NCI-H1694 (cell line): ENCODE results near the gene DNAJA4.

Source experiments
- DNase-seq: peaks from one replicate; lab custom pipeline; 2025; lab: John Stamatoyannopoulos, UW

DNAJA4 gene

DNA sequence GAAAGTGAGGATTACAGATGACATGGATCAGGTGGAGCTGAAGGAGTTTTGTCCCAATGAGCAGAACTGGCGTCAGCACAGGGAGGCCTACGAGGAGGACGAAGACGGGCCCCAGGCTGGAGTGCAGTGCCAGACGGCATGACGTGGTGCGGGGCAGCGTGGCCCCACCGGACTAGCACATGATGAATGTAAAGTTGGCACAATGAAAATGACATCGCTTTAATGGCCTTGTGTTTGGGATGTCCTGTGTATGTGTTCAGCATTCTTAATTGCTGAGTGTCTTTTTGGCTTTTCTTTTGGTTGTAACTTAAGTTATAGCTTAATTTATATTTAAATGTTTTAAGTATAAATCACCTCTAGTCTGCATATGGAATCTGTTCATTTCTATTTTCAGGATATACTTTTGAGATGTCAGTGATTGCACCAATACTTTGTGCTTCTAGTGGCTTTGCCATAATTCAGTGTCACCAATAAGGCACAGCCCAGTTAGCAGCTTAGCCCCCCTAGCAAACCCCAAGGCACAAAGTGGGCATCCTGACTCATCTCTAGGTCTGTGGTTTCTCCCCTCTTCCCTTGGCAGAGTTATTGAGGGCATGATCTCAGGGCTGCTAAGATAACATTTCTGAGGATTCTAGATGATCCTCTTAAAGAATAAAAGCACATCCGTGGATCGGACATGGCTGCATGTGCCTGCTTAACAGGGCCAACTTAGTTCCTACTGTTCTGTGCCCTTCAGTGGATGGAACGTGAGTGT lies 16.1 kb downstream of the DNAJA4 start:
- DNase-seq, result no peak

DNA sequence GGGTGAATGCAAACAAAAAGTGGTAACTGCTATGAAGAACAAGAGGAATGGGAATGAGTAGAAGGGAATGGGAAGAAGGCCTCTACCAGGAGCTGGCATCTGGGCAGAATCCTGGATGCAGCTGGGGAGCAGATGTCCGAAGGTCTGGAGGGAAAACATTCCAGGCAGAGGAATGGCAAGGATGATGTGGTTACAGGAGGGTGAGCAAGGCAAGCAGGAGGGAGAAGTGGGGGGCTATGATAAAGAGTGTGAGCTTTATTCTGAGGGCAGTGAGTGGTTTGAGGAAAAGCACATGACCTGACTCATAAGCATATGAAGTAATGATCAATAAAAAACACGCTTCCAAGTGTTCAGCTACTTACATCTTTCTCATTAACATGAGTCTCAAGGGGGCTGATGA lies 18.0 kb downstream of the DNAJA4 start:
- DNase-seq, result no peak

DNA sequence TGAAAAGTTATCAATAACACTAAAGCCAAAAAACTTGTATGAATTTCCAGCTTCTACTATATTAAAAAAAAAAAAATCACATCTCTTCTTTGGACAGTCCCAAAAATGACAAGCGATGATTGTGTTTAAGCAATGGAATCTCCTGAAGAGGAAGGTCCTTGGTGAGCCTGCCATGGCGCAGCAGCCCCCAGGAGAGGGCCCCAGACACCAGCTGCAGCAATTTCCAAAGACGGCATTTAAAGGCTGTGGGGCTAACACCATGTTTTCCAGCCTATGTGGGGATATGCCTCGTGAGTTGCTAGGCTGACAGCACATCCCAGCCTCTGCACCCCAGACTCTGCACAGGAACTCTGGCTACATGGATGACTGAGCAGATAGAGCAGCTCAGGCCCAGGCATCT lies 20.4 kb downstream of the DNAJA4 start:
- DNase-seq, result no peak

DNA sequence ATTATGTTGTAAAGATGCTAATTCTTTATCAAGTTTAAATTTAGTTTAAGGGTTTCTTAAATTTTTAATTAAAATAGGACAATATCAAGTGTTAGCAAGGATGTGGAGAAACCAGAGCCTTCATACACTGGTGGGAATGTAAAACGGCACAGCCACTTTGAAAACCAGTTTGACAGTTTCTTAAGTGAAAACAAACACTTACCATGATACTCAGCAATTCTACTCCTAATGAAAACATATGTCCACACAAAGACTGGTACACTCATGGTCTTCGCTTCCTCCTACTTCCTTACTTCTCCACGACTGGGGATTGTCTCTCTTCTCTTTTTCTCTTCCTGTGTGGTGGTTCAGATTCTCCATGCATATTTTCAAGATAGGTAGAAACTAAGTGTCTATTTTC lies 25.9 kb downstream of the DNAJA4 start:
- no peak for DNase-seq

DNA sequence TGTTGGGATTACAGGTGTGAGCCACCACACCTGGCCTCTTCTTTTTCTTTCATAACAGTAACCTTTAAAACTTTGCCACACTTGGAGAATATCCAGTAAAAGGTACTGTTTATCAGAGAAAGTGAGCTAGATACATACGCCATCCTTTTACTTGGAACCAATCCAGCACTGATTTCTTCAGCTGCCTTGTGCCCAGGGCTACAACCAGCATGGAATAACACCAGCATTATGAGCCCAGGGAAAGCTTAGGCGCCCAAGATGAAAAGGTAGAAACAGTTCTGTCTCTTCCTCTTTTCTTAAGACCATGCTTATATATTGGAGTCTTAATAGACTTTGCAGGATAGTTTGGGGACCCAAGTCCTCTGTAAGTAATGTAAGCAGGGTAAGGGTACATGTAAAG lies 26.7 kb downstream of the DNAJA4 start:
- no peak for DNase-seq

DNA sequence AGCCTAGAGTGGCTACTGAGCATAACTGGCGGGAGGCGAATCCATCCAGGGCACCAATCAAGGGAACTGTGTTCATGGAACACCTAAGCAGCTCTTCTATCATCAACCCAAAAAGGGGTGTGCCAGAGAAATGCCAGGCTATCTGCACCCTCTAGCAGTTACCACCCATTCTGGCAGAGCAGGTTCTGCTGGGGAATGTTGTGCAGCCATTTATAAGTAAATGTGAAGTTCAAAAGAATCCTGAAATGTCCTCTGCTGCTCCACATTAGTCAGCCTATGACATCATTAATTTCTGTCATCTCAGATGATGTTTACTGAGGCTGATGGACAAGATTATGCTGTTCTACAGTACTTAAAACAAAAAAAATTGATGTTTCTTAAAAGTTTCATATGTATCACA lies 27.3 kb downstream of the DNAJA4 start:
- no peak for DNase-seq

DNA sequence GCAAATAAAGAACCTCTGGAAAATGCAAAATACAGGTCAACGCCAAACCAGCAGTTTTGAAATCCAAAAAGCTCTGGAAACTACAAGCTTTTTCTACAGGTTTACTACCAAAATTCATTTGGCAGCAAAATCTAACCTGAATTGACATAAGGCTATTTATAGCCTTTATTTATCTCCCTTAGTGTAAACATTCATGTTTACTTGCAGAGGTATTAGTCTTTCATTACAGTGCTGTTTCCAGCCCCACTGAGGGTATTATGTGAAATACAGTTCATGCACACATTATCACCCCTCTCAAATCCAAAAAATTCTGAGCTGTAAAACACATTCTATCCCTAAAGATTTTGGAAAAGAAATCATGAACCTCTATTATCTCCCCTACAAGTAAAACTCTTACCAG lies 27.9 kb downstream of the DNAJA4 start:
- no peak for DNase-seq

DNA sequence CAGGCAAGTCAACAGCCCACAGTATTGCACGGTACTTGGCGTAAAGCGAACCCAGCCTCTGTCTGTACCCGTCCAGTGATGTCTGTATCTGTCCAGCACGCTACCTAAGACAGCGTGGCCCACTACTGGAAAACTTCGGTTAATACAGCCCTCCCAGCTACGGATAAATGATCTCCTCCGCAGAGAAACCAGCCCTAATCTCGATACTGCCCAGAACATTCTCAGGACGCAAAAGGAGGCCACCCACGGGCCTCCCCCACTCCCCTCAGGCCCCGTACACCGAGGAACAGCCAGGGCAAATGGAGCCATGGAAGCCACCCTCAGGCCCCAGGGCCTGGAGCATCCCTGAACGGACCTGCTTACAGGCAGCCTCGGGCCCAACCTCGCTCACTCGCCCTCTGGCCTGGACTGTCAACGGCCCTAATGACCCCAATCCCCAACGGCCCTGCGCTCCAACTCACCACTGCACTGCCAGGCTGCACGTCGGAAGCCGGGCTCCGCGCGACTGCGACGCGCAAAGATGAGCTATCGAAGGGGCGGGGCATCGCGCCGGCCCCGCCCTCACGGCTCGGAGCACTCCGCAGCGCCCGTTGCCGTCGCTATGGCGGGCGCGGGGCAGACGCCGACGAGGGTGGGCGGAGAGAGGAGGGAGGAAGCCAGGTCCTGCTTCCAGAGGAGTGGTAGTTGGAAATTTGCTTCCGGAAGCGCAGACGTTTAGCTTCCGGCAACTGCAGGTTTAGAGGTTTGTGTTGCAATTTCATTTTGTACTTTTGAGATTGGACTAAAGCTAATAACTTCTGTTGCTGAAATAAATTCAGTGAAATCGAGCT lies 35.0 kb downstream of the DNAJA4 start, which contains the start of gene SKIC8:
SKIC8 (minus strand) TSS at position 509 of the 830 bp plus-strand sequence. CDS start 3,923 bp downstream, outside the sequence.
- peak; percentile 80 for DNase-seq

DNA sequence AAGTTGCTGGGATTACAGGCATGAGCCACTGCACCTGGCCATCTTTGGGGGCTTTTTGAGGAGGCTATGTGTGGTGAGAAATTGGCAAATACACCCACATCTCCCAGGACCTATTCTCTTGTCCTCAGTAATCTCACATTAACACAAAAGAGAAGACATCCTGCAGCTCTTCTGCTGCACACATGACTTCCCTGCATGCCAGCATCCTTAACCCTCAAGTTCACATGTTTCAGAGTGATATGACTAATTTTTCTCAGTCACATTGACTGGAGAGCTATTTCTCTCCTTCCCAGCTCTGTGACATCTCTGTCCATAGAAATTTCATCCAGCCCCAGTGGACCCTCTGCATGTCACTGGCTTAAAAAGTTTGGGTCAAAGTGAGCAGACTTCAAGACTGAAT lies 37.0 kb downstream of the DNAJA4 start:
- DNase-seq, result no peak

DNA sequence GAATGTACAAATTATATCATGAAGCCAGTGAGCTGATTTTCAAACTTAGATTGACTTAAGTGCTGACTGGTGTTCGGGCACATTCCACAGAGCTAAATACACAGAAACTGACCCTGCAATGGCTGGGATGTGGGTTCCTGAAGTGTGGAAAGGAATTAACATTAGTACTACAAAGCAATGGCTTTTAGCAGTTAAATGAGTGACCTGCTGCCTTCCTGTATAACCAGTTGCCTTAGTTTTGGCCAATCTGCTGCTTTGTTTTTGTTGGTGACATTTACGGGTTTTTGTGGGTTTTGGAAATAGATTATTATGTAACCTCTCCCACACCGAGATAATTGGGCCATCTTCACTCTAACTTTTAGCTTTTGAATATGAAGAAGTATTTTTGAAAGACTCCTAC lies 37.5 kb downstream of the DNAJA4 start:
- no peak for DNase-seq

DNA sequence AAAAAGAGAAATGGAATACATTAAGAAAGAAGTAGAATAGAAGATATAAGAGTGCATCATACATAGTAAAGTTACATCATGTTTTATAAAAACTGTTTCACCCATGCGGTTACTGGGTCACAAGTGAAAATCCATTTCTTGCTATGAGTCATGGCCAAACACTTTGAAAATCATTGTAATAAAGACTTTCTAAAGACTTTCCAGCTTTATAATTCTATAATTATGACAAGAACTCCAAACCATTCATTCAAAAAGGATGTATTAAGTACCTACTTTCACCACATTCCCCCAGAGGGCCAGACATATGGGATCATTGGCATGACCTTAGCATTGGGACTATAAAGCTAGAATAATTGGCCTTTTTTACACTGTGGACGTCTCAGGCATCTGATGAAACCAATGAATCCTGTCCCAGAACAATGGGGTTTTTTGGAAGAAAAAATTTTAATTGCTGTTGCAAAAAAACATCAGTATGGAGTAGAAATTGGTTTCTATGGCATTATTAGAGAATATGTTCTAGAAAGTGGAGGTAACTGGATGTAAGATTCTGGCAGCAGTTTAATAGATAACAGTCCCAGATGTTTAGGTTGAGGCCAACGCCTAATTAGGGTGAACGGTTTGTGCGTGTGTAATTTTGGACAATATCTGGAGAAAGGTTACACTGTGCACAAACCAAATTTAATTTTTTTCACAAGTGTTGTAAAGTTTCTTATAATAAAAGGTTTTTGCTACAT lies 38.4 kb downstream of the DNAJA4 start:
- DNase-seq, result no peak

DNA sequence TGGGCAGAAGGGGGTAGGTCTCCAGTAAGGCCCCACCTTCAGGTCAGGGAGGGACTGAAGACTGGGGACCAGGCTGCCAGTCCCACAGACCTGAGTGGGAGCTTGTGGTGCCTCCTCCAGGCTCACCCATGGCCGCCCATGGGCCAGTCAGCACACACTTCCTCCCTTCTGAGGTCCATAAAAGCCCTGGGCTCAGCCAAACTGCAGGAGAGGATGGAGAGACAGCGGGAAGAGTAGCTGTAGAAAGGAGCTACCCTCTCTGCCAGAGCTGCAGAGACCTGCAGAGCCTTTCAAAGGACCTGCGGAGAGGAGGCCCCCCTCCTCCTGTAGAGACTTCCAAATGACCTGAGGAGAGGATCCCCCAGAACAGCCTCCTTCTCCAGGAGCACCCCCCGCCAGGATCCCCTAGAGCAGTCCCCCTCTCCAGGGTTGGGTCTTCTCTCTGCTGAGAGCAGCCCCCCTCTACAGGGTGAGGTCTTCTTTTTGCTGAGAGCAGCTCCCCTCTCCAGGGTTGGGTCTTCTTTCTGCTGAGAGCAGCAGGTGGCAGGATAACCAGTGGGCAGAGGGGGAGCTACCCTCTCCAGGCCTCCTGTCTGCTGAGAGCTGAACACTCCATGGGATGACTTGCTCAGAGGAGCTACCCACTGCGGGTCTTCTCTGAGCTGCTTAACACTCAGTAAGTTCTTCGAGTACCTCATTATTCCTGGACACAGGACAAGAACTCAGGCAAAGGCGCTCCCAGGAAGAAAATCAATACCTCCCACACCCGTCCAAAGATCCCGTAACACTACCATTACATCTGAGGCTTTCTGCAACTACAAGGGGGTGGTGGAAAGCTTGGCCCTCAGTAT lies 40.1 kb downstream of the DNAJA4 start:
- no peak for DNase-seq

DNA sequence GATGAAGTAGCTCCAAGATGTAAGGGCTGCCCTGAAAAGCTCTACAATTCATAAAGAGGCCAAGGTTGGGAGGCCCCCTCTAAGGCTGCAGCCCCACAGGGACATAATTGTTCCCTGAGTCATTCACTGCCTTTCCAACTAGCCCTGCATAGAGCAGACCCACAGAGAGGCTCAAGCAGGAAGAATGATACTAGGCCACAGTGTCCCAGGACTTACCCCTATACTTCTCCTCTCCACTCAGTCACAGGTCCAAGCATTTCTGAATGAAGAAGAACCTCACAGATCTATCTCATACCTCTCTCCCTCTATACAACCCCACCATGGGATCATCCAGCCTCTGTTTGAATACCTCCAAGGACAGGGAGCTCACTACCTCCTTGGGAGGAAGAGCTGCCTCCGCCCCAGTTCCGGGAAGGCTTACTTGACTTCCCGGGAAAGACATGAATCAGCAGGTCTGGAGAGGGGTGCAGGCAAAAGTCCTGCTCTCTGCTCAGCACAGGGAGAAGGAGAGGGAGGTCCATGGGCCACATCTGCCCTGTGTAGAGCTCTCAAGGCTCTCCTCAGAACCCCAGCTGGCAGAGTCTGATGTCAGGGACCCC lies 41.9 kb downstream of the DNAJA4 start:
- no peak for DNase-seq

DNA sequence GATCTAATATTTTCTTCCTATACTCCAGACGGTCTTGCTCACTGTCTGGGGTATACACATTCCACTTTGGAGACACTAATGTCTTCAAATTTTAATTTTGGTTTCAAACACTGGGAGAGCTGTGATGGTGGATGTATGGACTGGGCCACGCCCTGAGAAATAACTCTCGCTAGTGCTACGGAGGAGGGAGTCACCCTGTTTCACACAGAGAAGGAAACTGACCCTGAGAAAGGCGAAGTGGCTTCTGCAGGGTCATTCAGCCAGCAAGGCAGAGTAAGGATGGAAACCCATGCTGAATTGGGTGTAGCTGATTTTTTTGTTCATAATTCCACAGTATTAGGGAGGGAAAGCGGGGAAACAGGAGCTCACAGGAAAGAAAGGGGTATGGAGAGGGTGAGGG lies 43.6 kb downstream of the DNAJA4 start:
- DNase-seq, result no peak

DNA sequence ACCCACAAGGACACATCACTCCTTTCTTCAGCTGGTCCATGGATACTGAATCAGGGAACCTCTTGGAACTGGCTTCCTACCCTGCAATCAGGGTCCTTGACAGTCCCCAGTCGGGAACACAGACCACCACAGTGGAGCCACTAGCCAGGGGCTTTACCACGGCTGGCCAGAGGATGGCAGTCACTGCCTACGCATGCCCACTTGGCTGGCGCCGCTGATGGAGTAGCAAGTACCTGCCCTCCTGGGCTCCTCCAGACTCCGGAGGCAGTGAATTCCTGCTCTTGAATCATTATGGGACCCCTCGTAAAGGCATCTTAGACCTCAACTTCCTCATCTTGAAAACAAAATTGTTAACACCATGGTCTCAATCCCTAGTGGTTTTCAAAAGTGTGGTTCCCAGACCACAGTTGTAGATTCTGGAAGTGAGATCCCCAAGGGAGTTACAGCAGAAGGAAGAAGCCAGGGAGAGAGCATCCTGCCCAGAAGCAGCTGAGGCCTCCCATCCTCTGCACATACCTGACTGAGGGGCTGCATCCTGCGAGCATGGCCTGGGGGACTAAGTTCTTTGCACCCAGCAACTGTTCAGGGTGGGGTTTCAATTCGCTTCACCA lies 44.2 kb downstream of the DNAJA4 start:
- peak; percentile 68 for DNase-seq

DNA sequence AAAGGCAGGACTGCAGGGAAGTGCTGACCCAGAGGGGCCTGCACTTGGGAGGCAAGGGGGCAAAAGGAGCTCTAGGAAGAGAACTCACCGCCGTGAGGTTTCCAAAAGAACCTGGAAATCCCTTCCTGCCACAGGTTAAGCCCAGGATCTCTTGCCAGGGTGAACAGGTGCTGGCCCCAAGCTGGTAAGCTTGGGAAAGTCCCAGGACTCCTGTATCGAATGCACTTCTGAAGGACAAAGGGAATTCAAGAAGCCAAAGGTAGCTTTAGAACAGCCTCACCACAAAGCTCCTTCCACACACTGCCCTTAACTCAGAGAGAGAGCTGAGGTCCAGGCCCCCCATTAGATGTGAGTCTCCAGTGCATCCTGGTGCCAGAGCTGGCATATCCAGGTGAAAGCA lies 46.9 kb downstream of the DNAJA4 start:
- no peak for DNase-seq

DNA sequence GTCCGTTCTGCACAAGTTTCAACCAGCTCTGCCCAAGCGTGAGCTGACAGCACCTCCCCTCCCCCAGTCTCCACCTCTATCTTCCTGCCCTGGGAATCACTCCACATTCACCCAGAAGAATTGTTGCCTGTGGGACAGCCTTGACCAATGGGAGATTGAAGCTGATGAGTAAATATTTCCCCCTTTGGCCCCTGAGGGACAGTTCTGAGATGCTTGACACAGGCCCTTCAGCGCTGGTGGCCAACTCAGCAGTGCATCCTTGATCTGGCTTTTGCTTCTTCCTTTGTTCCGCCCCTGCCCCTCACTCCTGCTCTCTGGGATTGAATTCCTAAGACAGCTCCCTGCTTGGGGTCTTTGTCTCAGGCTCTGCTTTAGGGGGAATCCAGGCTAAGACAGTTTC lies 48.2 kb downstream of the DNAJA4 start:
- DNase-seq, result no peak

DNA sequence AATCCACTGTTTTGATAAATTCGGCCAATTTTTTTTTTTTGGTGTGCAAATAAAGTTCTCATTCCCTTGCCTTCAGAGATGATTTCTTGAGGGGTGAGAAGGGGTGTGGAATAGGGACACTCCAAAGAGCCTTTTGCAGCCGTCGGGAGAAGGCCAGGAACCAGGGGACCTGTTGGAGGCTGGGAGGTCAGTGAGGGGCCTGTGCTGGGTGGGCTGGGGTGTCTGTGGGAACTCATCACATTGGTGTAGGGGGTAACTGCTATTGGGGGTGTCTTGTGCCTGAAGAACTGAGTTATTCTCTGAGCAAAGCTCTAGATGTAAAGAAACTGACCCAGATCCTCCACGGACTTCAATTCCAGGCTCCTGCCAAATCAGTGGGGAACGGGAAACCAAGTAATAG lies 48.6 kb downstream of the DNAJA4 start:
- no peak for DNase-seq

DNA sequence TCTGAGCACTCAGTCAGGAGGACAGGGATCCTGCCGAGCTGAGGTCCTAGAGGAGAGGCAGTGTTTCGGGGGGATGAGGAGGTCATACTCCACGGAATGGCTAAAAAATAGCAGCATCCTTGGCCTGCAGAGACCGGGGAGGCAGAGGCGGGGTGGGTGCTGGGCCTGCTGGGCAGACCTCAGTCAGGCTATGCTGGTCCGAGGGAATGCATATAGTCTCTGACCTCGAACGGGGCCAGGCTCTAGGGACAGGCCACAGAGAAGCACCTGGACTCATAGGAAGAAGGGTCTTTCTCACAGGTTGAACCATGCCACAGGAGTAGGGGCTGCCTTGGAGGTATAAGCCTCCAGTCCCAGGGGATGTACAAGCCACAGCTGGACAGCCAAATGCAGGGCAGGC lies 49.0 kb downstream of the DNAJA4 start:
- no peak for DNase-seq

DNA sequence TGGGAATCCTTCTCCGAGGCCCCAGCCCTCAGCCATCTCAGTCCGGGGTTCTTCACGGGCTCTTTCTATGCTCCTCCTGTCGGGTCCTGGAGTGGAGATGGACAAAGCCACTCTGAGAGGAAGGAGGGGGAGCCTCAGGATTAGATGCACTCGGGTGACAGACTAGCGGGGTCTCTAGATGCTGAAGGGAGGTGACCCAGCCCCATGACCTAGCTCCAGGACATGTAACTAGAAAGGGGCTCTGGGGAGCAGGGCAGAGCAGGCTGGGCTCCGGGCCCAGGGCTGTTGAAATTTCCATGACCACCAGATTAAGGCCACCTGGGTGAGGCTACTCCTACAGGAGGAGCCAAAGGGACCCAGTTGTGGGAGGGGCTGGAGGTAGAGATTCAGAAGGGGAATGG lies 49.8 kb downstream of the DNAJA4 start:
- no peak for DNase-seq

DNA sequence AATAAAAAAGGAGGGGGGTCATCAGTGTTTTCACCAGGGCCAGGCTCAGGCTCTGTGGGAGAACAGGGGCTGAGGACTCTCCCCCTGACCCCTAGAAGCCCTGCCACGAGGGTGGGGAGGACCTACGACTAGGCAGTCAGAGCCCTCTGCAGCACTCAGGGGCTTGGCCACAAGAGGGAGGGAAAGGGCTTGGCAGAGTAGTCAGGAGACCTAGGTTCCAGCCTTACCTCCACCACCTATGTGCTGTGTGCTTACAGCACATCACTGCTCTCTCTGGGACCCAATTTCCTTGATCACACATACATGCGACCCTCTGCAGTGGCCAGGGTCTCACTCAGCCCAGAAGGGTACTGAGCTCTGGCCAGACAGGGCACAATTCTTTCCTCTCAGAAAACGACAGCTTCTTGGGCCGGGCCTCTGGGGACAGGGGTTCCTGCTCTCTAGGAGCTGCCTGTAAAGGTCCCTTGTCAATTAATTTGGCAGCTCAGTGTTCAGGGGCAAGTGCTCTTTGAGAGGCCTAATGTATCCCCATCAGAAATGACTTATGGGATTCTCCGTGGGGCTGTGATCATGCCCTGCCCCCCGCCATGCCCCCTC lies 51.4 kb downstream of the DNAJA4 start:
- DNase-seq, result no peak
